HG03565 (cell line): ENCODE measurements around the gene HMX3.

Experiments
- ATAC-seq: cut with Tn5 transposase; IDR thresholded peaks from one replicate; pipeline ENCODE4 v1.9.1; 2021; ENCODE audit warnings: mild to moderate bottlenecking, moderate library complexity; ENCODE audit not compliant: unreplicated experiment

The HMX3 gene

GRCh38 chr10:123146894-123147634, 11.3 kb downstream of the HMX3 start:
- no peak for ATAC-seq

- peak; percentile 29 for ATAC-seq
These were observed 12.1 kb downstream of the HMX3 start, which contains the start of gene HMX2 for GRCh38 chr10:123147635-123148413. Gene HMX2, plus strand, starts transcription at chr10:123148136. Its CDS starts 243 bp downstream, at chr10:123148379.

- no peak for ATAC-seq
These were observed 12.8 kb downstream of the HMX3 start for GRCh38 chr10:123148414-123149161.

GRCh38 chr10:123149162-123149567, 13.4 kb downstream of the HMX3 start:
- ATAC-seq: no peak

- ATAC-seq: no peak
These were observed 13.9 kb downstream of the HMX3 start for GRCh38 chr10:123149568-123150270.

- ATAC-seq: no peak
These were observed 14.7 kb downstream of the HMX3 start for GRCh38 chr10:123150271-123150985.

GRCh38 chr10:123150986-123151736, 15.4 kb downstream of the HMX3 start:
- ATAC-seq: no peak

GRCh38 chr10:123151737-123152135, 16.0 kb downstream of the HMX3 start:
- ATAC-seq: no peak

- ATAC-seq: no peak
These were observed 17.8 kb downstream of the HMX3 start for GRCh38 chr10:123153486-123154091.

GRCh38 chr10:123154092-123154710, 18.4 kb downstream of the HMX3 start, which contains the start of gene BUB3:
Gene BUB3, plus strand, starts transcription at chr10:123154402. Its CDS starts 516 bp downstream, at chr10:123154918.
- peak; percentile 81 for ATAC-seq

- ATAC-seq: peak; percentile 28
These were observed 19.1 kb downstream of the HMX3 start for GRCh38 chr10:123154711-123155505.

GRCh38 chr10:123156078-123156477, 20.3 kb downstream of the HMX3 start:
- no peak for ATAC-seq

- ATAC-seq: no peak
These were observed 21.4 kb downstream of the HMX3 start for GRCh38 chr10:123157210-123157609.

- ATAC-seq: no peak
These were observed 22.9 kb downstream of the HMX3 start for GRCh38 chr10:123158682-123159081.

- ATAC-seq: no peak
These were observed 24.7 kb downstream of the HMX3 start for GRCh38 chr10:123160311-123160980.

GRCh38 chr10:123164319-123164718, 28.5 kb downstream of the HMX3 start:
- no peak for ATAC-seq

- no peak for ATAC-seq
These were observed 29.8 kb downstream of the HMX3 start for GRCh38 chr10:123165445-123166072.
